SK-N-SH (cell line): ENCODE measurements around the gene PANX2.

Experiments
- CTCF ChIP-seq: fragments of 200-600 bp; sonication (generic); IDR thresholded peaks from 2 replicates; pipeline ENCODE4 v1.6.1; 2017; ENCODE audit warnings: antibody characterized with exemption, mild to moderate bottlenecking, moderate library complexity
- EP300 ChIP-seq, 2 experiments: IDR thresholded peaks; 2 replicates each; pipeline versions ENCODE4 v1.4.0 to v1.6.1; 2012; ENCODE audit warnings: borderline replicate concordance in 1 of 2, low read depth in 1 of 2, low read length in 1 of 2
- FOXJ3 ChIP-seq: sonication (generic); formaldehyde crosslinking; IDR thresholded peaks from 2 replicates; pipeline ENCODE4 v1.5.1; 2020; ENCODE audit warnings: mild to moderate bottlenecking, missing genetic modification reagents
- FOXM1 ChIP-seq: IDR thresholded peaks from 2 replicates; pipeline ENCODE4 v1.4.0; 2012; ENCODE audit warnings: low read depth, mild to moderate bottlenecking
- NFIC ChIP-seq: IDR thresholded peaks from 2 replicates; pipeline ENCODE4 v1.4.0; 2012; ENCODE audit warnings: borderline replicate concordance
- NRF1 ChIP-seq: IDR thresholded peaks from 2 replicates; pipeline ENCODE4 v1.6.1; 2012; ENCODE audit warnings: low read depth, mild to moderate bottlenecking, low read length
- RAD21 ChIP-seq: IDR thresholded peaks from 2 replicates; pipeline ENCODE4 v1.6.1; 2012; ENCODE audit warnings: mild to moderate bottlenecking, low read length
- TF ChIP-seq, protein P1 (sequence below): IDR thresholded peaks from 2 replicates; pipeline ENCODE4 v1.6.1; 2012; ENCODE audit warnings: mild to moderate bottlenecking, low read depth, low read length, moderate library complexity

- TF ChIP-seq CTCF = peak; percentile 20
- TF ChIP-seq FOXM1 = no peak
- no peak for TF ChIP-seq NFIC
- TF ChIP-seq NRF1 = no peak
- TF ChIP-seq, protein P1, sequence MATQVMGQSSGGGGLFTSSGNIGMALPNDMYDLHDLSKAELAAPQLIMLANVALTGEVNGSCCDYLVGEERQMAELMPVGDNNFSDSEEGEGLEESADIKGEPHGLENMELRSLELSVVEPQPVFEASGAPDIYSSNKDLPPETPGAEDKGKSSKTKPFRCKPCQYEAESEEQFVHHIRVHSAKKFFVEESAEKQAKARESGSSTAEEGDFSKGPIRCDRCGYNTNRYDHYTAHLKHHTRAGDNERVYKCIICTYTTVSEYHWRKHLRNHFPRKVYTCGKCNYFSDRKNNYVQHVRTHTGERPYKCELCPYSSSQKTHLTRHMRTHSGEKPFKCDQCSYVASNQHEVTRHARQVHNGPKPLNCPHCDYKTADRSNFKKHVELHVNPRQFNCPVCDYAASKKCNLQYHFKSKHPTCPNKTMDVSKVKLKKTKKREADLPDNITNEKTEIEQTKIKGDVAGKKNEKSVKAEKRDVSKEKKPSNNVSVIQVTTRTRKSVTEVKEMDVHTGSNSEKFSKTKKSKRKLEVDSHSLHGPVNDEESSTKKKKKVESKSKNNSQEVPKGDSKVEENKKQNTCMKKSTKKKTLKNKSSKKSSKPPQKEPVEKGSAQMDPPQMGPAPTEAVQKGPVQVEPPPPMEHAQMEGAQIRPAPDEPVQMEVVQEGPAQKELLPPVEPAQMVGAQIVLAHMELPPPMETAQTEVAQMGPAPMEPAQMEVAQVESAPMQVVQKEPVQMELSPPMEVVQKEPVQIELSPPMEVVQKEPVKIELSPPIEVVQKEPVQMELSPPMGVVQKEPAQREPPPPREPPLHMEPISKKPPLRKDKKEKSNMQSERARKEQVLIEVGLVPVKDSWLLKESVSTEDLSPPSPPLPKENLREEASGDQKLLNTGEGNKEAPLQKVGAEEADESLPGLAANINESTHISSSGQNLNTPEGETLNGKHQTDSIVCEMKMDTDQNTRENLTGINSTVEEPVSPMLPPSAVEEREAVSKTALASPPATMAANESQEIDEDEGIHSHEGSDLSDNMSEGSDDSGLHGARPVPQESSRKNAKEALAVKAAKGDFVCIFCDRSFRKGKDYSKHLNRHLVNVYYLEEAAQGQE = no peak
- TF ChIP-seq RAD21 = no peak
- TF ChIP-seq FOXJ3 (CRISPR knock-in tag) = no peak
- no peak for TF ChIP-seq EP300 (IDR thresholded peaks at IDR 0.05; ENCODE audit: borderline replicate concordance in 1 of 2, low read depth in 1 of 2, low read length in 1 of 2)
Observed at GRCh38 chr22:50221410-50222300, 51.1 kb downstream of the PANX2 start.
